Measurements from ENCODE around the gene MTA1. TPM values are rescaled to one million over a fixed set of nuclear protein-coding genes. Genes with fewer than 3 reads are reported as not detected.

Gene MTA1
- total RNA-seq, 1 donor from 2014 or later = 95.2 TPM

- DNase-seq (ENCODE audit: low spot score) (no peak), ATAC-seq (no peak)
- intact Hi-C loops (cut with DNase I) = no loop called here
Observed at GRCh38 chr14:105450864-105451720, 31.5 kb downstream of the MTA1 start.

GRCh38 chr14:105452963-105453362 lies 33.3 kb downstream of the MTA1 start:
- ATAC-seq (no peak), DNase-seq (ENCODE audit: low spot score) (no peak)
- intact Hi-C loops (cut with DNase I) = no loop called here

- no peak for ATAC-seq
- intact Hi-C loops (cut with DNase I) = no loop called here
Observed at GRCh38 chr14:105453847-105454246, 34.2 kb downstream of the MTA1 start.

DNA sequence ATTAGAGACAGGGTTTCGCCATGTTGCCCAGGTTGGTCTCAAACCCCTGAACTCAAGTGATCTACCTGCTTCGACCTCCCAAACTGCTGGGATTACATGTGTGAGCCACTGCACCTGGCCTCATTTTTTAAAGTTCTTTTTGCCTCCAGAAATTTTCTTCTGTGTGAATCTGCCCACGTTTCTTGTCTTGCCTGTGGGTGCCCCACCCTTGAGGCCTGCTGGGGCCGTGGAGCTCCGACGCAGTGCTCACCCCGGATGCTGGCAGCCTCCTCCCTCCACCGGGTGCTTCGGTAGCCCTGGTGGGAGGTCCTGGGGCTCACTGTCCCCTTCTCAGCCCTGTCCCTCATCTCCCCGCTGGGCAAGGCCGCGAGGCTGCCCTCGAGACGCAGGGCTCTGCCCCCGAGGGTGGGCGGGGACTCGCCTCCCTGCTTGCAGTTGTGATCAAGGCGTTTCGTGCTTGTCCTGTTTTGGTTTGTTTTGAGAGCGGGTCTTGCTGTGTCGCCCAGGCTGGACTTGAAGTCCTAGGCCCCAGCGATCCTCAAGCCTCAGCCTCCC lies 35.5 kb downstream of the MTA1 start:
- ATAC-seq (no peak), DNase-seq (ENCODE audit: low spot score) (no peak)
- intact Hi-C loops (cut with DNase I) = no loop called here

More at GRCh38 chr14:105453847-105454246, 34.2 kb downstream of the MTA1 start:
- no peak for DNase-seq (ENCODE audit: low spot score)

DNA sequence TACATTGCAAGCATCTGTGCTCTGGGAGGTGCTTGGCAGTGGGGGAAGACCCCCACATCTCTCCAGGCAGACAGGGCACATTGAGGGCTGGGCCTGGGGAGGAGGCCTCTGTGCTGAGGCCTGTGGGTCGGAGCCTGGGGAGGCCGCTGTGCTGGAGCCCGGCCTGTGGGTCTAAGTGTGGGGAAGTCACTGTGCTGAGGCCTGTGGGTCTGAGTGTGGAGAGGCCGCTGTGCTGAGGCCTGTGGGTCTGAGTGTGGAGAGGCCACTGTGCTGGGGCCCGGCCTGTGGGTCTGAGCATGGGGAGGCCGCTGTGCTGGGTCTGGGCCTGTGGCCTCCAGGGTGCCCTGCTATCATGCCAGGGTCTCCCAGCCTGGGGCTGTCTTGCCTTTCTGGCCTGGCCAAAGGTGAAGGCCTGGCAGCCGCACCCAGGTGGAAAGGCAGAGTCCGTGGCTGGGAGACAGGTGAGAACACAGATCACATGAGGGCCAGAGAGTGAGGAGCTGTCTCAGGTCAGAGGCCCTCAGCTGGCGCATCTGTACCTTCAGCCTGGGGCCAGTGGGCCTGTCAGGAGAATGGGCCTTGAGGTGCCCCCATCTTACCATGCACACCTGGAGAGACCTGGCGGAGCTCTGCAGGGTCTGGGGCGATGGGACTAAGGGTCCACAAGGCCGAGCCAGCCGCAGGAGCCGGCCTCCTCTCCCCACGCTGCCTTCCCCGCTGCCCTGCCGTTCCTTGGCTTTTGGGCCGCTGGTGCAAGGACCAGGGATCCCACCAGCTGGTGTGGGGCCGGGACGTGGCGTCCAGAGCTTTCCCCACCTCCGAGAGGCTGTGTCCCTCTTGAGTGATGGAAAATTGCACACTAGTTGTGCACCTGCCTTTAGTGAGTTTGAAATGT lies 36.4 kb downstream of the MTA1 start:
- intact Hi-C loops (cut with DNase I) = no loop called here
- DNase-seq (ENCODE audit: low spot score) (no peak), ATAC-seq (peak; percentile 9)

DNA sequence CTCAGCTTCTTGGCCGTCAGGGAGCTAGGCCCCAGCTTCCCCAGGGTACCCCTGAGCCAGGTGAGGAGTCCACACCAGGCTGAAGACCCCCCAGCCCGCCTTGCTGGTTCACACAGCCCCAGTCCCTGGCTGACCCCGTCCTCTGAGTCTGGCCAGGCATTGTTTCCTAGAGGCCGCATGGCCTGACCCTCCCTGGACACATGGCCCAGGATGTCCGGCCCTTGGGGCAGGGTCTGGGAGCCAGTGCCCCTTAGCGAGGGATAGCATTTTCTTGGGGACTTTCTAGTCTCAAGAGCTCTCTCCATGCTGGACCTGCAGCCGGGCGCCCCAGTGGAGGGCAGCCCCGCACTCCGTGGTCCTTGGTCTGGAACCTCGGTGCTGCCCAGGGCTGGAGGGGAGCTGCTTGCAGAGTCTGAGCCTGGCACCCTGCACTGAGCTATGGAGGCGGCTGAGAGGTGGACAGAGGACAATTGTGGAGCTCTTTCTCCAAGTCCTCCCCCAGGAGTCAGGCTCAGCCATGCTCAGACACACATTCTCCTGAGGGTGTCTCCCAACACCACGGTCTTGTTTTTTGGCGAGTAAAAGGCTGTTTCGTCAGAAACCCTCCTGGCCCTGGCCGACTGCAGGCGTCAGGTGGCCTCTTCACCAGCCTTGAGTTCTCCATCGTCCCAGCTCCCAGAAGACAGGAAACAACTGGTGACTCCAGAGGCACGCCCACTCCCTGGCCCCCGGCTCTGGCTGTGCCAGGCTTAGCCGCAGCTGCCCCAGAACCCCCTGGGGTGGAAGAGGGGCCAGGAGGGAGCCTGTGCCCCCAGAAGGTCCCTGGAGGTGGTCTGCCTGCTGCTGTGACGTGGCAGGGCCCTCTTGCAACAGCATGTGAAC lies 37.4 kb downstream of the MTA1 start:
- intact Hi-C loops (cut with DNase I) = no loop called here
- DNase-seq (ENCODE audit: low spot score) = no peak
- peak; percentile 29 for ATAC-seq

DNA sequence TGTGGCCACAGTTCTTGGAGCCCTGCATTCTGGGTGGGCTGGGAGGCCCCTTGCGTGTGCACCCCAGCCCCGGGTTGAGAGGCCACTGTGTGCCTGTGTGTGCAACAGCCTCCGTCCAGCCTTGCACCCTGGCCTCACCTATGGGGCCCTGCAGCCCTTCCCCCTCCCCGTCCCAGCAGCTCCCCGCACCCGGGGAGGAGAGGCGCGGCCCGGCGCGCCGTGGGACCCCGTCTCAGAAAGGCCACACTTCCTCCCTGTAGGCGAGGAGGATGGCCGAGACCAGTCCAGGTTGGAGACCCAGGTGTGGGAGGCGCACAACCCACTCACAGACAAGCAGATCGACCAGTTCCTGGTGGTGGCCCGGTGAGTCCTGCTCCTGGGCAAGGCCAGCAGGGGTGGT lies 38.4 kb downstream of the MTA1 start:
- ATAC-seq (no peak), DNase-seq (ENCODE audit: low spot score) (no peak)
- intact Hi-C loops (cut with DNase I) = no loop called here

DNA sequence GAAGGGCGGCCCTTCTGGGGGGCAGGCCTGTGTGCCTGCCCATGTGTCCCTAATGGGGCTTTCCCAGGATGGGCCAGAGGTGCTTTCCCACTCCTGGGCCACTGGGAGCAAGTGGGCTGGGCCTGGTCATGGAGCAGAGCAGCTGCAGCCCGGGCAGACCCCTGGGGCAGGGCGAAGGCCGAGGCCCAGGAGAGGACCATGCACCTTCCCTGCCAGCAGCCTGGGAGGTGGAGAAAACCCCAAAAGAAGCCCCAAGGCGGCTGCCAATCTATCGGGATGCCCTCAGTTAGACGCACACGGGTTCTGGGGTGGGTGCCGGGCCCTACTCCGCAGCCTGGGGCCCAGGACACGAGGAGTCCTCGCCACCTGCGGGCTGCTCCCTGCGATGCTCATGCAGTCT lies 38.9 kb downstream of the MTA1 start:
- no peak for ATAC-seq
- DNase-seq (ENCODE audit: low spot score) = no peak
- intact Hi-C loops (cut with DNase I) = no loop called here

GRCh38 chr14:105460116-105460515 lies 40.5 kb downstream of the MTA1 start:
- ATAC-seq (no peak), DNase-seq (ENCODE audit: low spot score) (no peak)
- intact Hi-C loops (cut with DNase I) = no loop called here

DNA sequence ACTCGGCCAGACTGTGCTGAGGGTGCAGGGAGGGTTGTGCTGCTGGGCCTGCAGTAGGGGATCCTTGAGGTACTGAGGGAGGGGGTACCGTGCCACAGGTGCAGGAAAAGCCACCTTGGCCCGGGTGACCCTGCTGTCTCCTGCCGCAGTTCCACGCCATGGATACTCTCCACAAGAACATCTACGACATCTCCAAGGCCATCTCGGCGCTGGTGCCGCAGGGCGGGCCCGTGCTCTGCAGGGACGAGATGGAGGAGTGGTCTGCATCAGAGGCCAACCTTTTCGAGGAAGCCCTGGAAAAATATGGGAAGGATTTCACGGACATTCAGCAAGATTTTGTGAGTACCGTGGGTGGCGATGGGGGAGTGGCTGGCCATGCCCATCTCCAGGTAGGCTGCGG lies 41.0 kb downstream of the MTA1 start:
- intact Hi-C loops (cut with DNase I) = no loop called here
- no peak for DNase-seq (ENCODE audit: low spot score)
- no peak for ATAC-seq

DNA sequence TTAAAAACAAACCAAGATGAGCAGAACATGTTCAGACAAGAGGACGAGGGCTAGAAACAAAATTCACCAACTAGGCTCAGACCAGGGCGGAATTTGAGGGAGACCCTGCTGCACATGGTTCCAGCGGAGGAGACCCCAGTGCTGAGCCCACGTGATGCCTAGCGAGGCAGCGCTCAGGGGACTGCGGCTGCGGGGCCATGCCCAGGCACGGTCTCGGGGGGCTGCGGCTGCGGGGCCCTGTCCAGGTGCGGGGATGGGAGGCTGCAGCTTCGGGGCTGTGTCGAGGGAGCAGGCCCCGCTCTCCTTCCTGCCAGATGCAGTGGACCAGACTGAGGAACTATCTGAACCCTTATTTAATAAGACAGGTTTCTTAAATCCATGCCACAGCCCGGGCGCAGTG lies 42.3 kb downstream of the MTA1 start:
- ATAC-seq (no peak), DNase-seq (ENCODE audit: low spot score) (no peak)
- intact Hi-C loops (cut with DNase I) = no loop called here

- ATAC-seq = no peak
- intact Hi-C loops (cut with DNase I) = no loop called here
- no peak for DNase-seq (ENCODE audit: low spot score)
Observed at GRCh38 chr14:105464501-105464900, 44.9 kb downstream of the MTA1 start.

GRCh38 chr14:105465209-105466031 lies 45.8 kb downstream of the MTA1 start:
- DNase-seq (ENCODE audit: low spot score) = no peak
- intact Hi-C loops (cut with DNase I) = no loop called here
- ATAC-seq = no peak

GRCh38 chr14:105466531-105467248 lies 47.1 kb downstream of the MTA1 start:
- DNase-seq (ENCODE audit: low spot score) (no peak), ATAC-seq (no peak)
- intact Hi-C loops (cut with DNase I) = no loop called here

DNA sequence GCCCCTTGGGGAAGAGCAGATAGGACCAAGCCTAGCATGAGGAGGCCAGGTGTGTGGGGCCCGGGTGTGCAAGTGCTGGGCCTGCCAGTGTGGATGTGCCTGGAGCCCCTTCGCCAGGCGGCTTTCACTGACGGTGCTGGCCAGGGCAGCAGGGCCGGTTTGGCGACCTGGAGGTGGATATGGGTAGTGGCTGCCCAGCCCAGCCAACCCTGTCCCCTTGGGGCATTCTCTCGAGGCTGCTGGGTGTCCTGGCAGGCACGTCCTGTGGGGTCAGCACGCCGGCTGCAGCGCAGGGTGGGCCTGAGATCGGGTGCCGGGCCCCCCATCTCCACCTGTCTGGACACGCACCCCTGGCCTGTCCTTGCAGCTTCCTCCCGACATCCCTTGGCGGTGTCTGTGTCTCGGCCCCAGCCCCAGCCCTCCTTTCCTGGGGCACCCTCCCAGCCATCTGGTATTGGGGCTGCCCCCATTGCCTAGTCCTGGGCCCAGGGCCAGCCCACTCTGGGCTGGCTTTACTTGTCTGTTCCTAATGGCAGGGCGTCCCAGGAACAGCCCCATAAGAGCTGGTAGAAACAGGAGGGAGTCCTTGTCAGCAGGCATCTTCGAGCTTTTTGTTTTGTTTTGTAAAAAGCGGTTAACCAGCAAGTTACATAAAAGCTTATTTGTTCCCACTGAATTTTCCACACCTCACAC lies 47.8 kb downstream of the MTA1 start:
- DNase-seq (ENCODE audit: low spot score) = no peak
- intact Hi-C loops (cut with DNase I) = no loop called here
- ATAC-seq = no peak

DNA sequence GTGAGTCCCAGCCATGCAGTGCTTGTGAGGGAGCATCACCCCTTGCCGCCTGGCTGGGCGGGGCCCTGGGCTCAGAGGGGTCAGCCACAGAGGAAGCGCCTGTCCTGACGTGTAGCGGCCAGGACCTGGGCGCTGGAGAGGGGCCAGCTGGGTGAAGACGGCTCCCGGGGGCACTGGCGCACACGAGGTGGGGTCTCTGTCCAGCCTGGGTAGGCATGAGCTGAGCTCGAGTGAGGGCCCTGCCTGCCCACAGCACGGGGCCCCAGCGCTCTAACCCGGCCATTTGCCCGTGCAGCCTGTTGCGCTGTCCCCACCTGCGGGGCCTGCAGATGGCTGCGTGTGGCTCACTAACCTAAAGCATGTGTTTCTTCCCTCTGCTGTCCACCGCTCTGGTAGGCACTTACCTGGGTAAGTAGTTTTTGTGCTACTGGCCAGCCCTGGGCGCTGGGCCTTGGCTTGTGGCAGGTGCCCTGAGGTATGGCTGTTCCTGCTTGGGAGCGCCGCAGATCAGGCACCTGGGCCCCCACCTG lies 48.4 kb downstream of the MTA1 start:
- ATAC-seq (peak; percentile 1), DNase-seq (ENCODE audit: low spot score) (no peak)
- intact Hi-C loops (cut with DNase I) = no loop called here
